ENCODE measurements around the gene C15orf62. TPM values are rescaled to one million over a fixed set of nuclear protein-coding genes. Genes with fewer than 3 reads are reported as not detected.

C15orf62 gene
- total and polyA plus RNA-seq, 7 donors: 0.28 to 1.1 (median 0.69) TPM; not detected in 3

DNA sequence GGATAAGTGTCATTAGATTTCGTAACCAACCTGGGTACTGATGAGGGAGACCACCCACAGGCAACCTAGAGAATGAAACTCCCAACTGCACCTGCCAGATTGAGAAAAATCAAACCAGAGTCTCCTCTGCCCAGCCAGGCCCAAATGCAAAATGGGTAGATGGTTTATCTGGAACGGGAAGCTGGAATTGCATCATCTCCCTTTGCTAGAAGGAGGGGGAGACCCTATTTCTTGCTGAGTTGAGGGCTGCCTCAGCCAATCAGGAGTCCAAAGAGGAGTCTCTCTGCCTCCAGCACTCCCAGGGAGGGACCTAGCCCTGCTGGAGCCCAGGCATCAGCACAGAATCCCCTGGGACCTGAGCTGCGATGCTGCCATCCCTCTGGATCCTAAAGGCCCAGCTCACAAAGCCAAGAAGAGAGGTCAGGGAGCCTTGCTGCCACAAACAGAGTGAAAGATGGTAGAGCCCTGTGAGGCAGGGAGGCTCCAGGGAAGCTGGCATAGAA is 22.8 kb upstream of the C15orf62 start:
- peaks cover 0 to 2% (median 0%) of the 10 kb centered on the region in 4 donors for H3K4me1 ChIP-seq
- intact Hi-C loops (cut with DNase I): no loop called here
- peaks cover 12 to 98% (median 43%) of the 10 kb centered on the region in 4 donors for H3K36me3 ChIP-seq
- no peak for TF ChIP-seq EP300 (IDR thresholded peaks at IDR 0.05)
- TF ChIP-seq POLR2AphosphoS5 (IDR thresholded peaks at IDR 0.05): no peak
- TF ChIP-seq, protein P1, sequence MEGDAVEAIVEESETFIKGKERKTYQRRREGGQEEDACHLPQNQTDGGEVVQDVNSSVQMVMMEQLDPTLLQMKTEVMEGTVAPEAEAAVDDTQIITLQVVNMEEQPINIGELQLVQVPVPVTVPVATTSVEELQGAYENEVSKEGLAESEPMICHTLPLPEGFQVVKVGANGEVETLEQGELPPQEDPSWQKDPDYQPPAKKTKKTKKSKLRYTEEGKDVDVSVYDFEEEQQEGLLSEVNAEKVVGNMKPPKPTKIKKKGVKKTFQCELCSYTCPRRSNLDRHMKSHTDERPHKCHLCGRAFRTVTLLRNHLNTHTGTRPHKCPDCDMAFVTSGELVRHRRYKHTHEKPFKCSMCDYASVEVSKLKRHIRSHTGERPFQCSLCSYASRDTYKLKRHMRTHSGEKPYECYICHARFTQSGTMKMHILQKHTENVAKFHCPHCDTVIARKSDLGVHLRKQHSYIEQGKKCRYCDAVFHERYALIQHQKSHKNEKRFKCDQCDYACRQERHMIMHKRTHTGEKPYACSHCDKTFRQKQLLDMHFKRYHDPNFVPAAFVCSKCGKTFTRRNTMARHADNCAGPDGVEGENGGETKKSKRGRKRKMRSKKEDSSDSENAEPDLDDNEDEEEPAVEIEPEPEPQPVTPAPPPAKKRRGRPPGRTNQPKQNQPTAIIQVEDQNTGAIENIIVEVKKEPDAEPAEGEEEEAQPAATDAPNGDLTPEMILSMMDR (IDR thresholded peaks at IDR 0.05): no peak
- TF ChIP-seq POLR2A (IDR thresholded peaks at IDR 0.05): no peak
- H3K27ac ChIP-seq: no peak overlapping the region
- no peak overlapping the region for H3K4me3 ChIP-seq
- no peaks in the 10 kb centered on the region for H3K27me3 ChIP-seq
- H3K9me3 ChIP-seq: no peaks in the 10 kb centered on the region
- 82 to 89% methylated on average over 3 of the region's 3 CpGs for WGBS, 2 donors
- no peak for DNase-seq

DNA sequence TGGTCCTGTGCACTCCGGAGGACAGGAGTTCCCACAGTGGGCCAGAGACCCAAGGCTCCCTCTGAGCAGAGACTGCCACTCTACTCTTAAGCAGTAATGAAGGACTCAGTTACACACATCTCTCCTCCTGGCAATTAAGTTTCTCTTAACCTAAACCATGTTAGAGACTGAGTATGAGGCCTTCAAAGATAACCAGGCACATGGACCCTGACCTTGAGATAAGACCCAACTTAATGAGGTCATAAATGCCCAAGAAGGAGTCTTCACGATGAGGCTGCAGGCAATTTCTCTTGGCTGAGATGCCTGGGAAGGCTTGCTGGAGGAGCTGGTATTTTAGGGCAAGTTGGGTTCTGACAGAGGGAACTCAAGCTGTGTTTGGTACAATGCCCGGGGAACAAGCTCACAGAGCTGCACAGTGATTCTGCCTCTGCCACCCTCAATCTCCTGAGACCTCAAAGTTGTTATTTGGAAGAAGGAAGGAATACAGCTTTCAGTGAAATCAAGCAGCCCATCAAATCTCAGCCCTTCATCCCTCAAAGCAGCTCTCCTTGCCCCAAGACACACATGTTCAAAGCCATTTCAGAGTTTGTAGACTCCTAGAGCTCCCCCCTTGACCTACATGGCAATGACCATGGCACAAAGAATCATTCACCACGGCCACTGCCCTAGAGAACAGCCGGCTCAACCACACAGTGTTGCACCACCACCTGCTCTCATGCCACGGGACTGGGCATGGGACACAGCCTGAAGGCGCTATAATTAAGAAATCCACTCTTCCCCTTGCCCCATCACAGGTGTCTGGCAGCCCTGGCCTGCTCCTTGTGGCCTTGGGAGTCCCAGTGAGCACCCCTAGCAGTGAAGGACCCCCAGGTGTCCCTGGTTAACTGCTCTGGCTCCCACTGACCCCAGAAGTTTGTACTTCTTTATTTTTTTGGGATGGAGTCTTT is 21.8 kb upstream of the C15orf62 start:
- peaks cover 0 to 12% (median 4%) of the 10 kb centered on the region in 4 donors for H3K4me1 ChIP-seq
- no peak for TF ChIP-seq POLR2A (IDR thresholded peaks at IDR 0.05)
- TF ChIP-seq, protein P1 (IDR thresholded peaks at IDR 0.05): no peak
- TF ChIP-seq EP300 (IDR thresholded peaks at IDR 0.05): no peak
- TF ChIP-seq POLR2AphosphoS5 (IDR thresholded peaks at IDR 0.05): no peak
- no peaks in the 10 kb centered on the region for H3K27me3 ChIP-seq
- H3K27ac ChIP-seq: no peak overlapping the region
- no peak overlapping the region for H3K4me3 ChIP-seq
- intact Hi-C loops (cut with DNase I): no loop called here
- H3K9me3 ChIP-seq: no peaks in the 10 kb centered on the region
- WGBS, 2 donors: 54 to 81% methylated on average over 7 of the region's 7 CpGs
- no peak for DNase-seq
- peaks cover 12 to 97% (median 36%) of the 10 kb centered on the region in 4 donors for H3K36me3 ChIP-seq

DNA sequence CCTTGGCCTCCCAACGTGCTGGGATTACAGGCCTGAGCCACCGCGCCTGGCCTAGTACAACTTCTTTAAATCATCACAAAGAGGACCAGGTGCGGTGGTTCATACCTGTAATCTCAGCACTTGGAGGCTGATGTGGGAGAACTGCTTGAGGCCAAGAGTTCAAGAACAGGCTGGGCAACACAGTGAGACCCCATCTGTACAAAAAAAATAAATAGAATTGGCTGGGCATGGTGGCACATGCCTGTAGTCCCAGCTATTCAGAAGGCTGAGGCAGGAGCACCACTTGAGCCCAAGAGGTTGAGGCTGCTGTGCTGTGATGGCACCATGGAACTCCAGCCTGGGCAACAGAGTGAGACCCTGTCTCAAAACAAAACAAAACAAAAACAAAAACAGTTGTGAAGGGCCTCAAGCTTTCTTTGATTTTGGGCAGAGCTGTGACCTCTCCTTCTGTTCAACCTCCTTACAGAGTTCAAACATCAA is 20.6 kb upstream of the C15orf62 start:
- TF ChIP-seq EP300 (IDR thresholded peaks at IDR 0.05) (no peak), POLR2A (IDR thresholded peaks at IDR 0.05) (no peak)
- WGBS, 2 donors: 96 to 98% methylated on average over 4 of the region's 4 CpGs

DNA sequence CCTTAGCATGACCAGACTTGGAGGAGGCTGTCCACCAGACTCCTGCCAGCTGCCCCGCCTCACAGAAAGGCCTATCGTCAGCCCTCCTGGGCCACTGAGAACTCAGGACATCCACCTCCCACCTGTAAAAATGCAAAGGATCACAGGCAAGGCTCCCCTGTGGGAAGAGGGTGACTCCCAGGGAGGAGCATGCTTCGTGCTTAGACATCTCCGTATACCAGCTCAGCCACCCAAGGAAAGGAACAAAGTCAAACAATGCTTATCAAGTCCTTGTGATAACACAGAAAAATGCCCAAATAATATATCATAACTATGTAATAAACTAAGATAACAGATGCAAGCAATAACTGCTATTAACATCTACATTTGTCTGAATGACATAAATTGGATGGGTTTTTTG is 18.9 kb upstream of the C15orf62 start:
- 77 to 92% methylated on average over 4 of the region's 4 CpGs for WGBS, 2 donors
- no peak for TF ChIP-seq POLR2AphosphoS5 (IDR thresholded peaks at IDR 0.05)
- TF ChIP-seq EP300 (IDR thresholded peaks at IDR 0.05): no peak
- Histone ChIP-seq H3K27ac (no peak overlapping the region), H3K4me3 (no peak overlapping the region), H3K27me3 (no peaks in the 10 kb centered on the region), H3K9me3 (no peaks in the 10 kb centered on the region), H3K4me1 (peaks cover 0 to 34% (median 24%) of the 10 kb centered on the region in 4 donors), H3K36me3 (peaks cover 4 to 69% (median 22%) of the 10 kb centered on the region in 4 donors)
- intact Hi-C loops (cut with DNase I): loop anchor here (10.0 kb wide), 2 partner anchors 144 to 186 kb away; partner anchors contain the start of genes CCDC32, RPUSD2 and VPS18
- DNase-seq: no peak

More for the DNA sequence above, 20.6 kb upstream of the C15orf62 start:
- no peak overlapping the region for H3K4me3 ChIP-seq
- H3K27me3 ChIP-seq: no peaks in the 10 kb centered on the region
- peaks cover 5 to 84% (median 28%) of the 10 kb centered on the region in 4 donors for H3K36me3 ChIP-seq
- no peak overlapping the region for H3K27ac ChIP-seq
- DNase-seq: no peak
- no peaks in the 10 kb centered on the region for H3K9me3 ChIP-seq
- intact Hi-C loops (cut with DNase I): no loop called here
- peaks cover 0 to 24% (median 16%) of the 10 kb centered on the region in 4 donors for H3K4me1 ChIP-seq

DNA sequence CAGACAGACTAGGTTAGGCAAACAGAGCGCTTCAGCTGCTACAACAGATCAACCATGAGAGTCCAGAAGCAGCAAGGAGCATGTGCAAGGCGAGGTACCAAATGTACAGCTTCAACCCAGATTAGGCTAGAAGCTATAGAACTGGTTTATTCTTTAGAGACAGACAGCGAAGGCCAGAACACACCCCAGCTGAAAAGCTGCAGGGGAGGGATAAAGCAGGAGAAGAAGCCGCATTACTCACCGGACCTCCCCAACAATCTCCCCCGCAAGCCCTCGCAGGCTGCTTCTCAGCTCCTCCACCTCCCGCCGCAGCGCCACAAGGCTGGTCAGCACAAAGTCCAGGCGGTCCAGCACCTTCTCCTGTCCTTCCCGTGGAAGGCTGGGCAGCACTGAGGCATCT is 18.0 kb upstream of the C15orf62 start:
- Histone ChIP-seq H3K36me3 (peaks cover 4 to 60% (median 22%) of the 10 kb centered on the region in 4 donors), H3K4me1 (peaks cover 0 to 35% (median 25%) of the 10 kb centered on the region in 4 donors), H3K27ac (no peak overlapping the region), H3K27me3 (no peaks in the 10 kb centered on the region), H3K9me3 (no peaks in the 10 kb centered on the region), H3K4me3 (no peak overlapping the region)
- WGBS, 2 donors: 96% methylated on average over 12 of the region's 12 CpGs
- intact Hi-C loops (cut with DNase I): loop anchor here (10.0 kb wide), 2 partner anchors 143 to 187 kb away; partner anchors contain the start of genes CCDC32, RPUSD2 and VPS18
- TF ChIP-seq, protein P1 (IDR thresholded peaks at IDR 0.05): no peak
- TF ChIP-seq POLR2A (IDR thresholded peaks at IDR 0.05) (no peak), POLR2AphosphoS5 (IDR thresholded peaks at IDR 0.05) (no peak), EP300 (IDR thresholded peaks at IDR 0.05) (no peak)
- no peak for DNase-seq
